GM23338 (cell line): ENCODE measurements around the gene EFHC2. TPM values are rescaled to one million over a fixed set of nuclear protein-coding genes. Genes with fewer than 3 reads are reported as not detected.

Experiments used
- ATAC-seq: fragments of 200-7000 bp; cut with Tn5 transposase; 3 replicates; pipeline ENCODE4 v1.9.1; 2020
- DNase-seq: peaks from one replicate; pipeline ENCODE4 v3.0.0-alpha.2; 2015; ENCODE audit warnings: low spot score
- H2AFZ ChIP-seq: fragments of 200-600 bp; sonication (generic); 2 replicates; pipeline ENCODE4 v1.8.0; 2016; ENCODE audit warnings: antibody characterized with exemption, mild to moderate bottlenecking, moderate library complexity
- H3F3A ChIP-seq: fragments of 200-600 bp; sonication (generic); replicated peaks from 2 replicates; pipeline ENCODE4 v1.8.0; 2017; ENCODE audit warnings: antibody characterized with exemption, mixed run types, low read depth
- H3K27ac ChIP-seq: fragments of 200-600 bp; sonication (generic); 2 replicates; pipeline ENCODE4 v1.6.1; 2016; ENCODE audit warnings: low read depth
- H3K27me3 ChIP-seq: fragments of 200-600 bp; sonication (generic); 2 replicates; pipeline ENCODE4 v1.8.0; 2016; ENCODE audit warnings: mild to moderate bottlenecking, mixed run types, moderate library complexity; ENCODE audit not compliant: insufficient read depth
- H3K36me3 ChIP-seq: fragments of 200-600 bp; sonication (generic); 2 replicates; pipeline ENCODE4 v1.8.0; 2016; ENCODE audit warnings: mild to moderate bottlenecking; ENCODE audit not compliant: insufficient read depth
- H3K4me1 ChIP-seq: fragments of 200-600 bp; sonication (generic); 2 replicates; pipeline ENCODE4 v1.8.0; 2016; ENCODE audit warnings: mild to moderate bottlenecking, moderate library complexity; ENCODE audit not compliant: insufficient read depth
- H3K4me2 ChIP-seq: fragments of 200-600 bp; sonication (generic); 2 replicates; pipeline ENCODE4 v1.7.1; 2017; ENCODE audit warnings: mixed run types
- H3K4me3 ChIP-seq: fragments of 200-600 bp; sonication (generic); 2 replicates; pipeline ENCODE4 v1.6.1; 2016; ENCODE audit warnings: mixed run types
- H3K79me2 ChIP-seq: fragments of 200-600 bp; sonication (generic); replicated peaks from 2 replicates; pipeline ENCODE4 v1.8.0; 2017; ENCODE audit warnings: mild to moderate bottlenecking; ENCODE audit not compliant: insufficient read depth
- H3K9me2 ChIP-seq: fragments of 200-600 bp; sonication (generic); 2 replicates; pipeline ENCODE4 v1.8.0; 2017; ENCODE audit not compliant: insufficient read depth
- H4K20me1 ChIP-seq: fragments of 200-600 bp; sonication (generic); replicated peaks from 2 replicates; pipeline ENCODE4 v1.8.0; 2017; ENCODE audit warnings: mild to moderate bottlenecking; ENCODE audit not compliant: insufficient read depth
- H3K27ac Mint-ChIP-seq: 2 replicates; pipeline ENCODE4 v1.8.0; 2020; ENCODE audit warnings: inconsistent platforms, mild to moderate bottlenecking, moderate library complexity, mixed read lengths
- H3K27me3 Mint-ChIP-seq: 3 replicates; pipeline ENCODE4 v1.8.0; 2022; ENCODE audit warnings: low read depth, mild to moderate bottlenecking, moderate library complexity, mixed read lengths, inconsistent platforms; ENCODE audit not compliant: insufficient read depth, poor library complexity
- H3K36me3 Mint-ChIP-seq: 3 replicates; pipeline ENCODE4 v1.8.0; 2021; ENCODE audit warnings: low read depth, mild to moderate bottlenecking, inconsistent platforms, moderate library complexity, mixed read lengths
- H3K4me1 Mint-ChIP-seq: 3 replicates; pipeline ENCODE4 v1.8.0; 2020; ENCODE audit warnings: mild to moderate bottlenecking, inconsistent platforms, mixed read lengths
- H3K4me3 Mint-ChIP-seq: 3 replicates; pipeline ENCODE4 v1.8.0; 2021; ENCODE audit warnings: moderate library complexity, mild to moderate bottlenecking, inconsistent platforms, mixed read lengths
- H3K9me3 Mint-ChIP-seq: 3 replicates; pipeline ENCODE4 v1.8.0; 2020; ENCODE audit warnings: moderate library complexity, mild to moderate bottlenecking, inconsistent platforms, mixed read lengths
- CREB1 ChIP-seq: fragments of 250-450 bp; sonication (Bioruptor Pico); IDR thresholded peaks from 2 replicates; pipeline ENCODE4 v1.5.0; 2020; ENCODE audit warnings: low read depth, mild to moderate bottlenecking, moderate library complexity
- CTCF ChIP-seq, 2 experiments: fragments of 200-600 bp in 1 of 2; sonication (generic) in 1 of 2; conservative IDR thresholded peaks; 2 replicates each; pipeline versions ENCODE4 v1.5.1 to v1.6.1; 2016 to 2017; ENCODE audit warnings: antibody characterized with exemption in 2 of 2, low read depth in 2 of 2, mild to moderate bottlenecking in 2 of 2, moderate library complexity in 1 of 2
- EZH2phosphoT487 ChIP-seq: fragments of 200-600 bp; sonication (generic); IDR thresholded peaks from one replicate; pipeline ENCODE4 v1.8.1; 2018; ENCODE audit warnings: antibody characterized with exemption; ENCODE audit not compliant: unreplicated experiment
- JUNB ChIP-seq: IDR thresholded peaks from one replicate; pipeline ENCODE4 v1.6.1; 2016; ENCODE audit warnings: antibody characterized with exemption; ENCODE audit not compliant: unreplicated experiment
- NANOG ChIP-seq: IDR thresholded peaks from 2 replicates; pipeline ENCODE4 v1.6.1; 2016; ENCODE audit warnings: antibody characterized with exemption, borderline replicate concordance
- POLR2AphosphoS5 ChIP-seq: IDR thresholded peaks from 2 replicates; pipeline ENCODE4 v1.6.1; 2016; ENCODE audit warnings: antibody characterized with exemption, low read depth
- STAT1 ChIP-seq: IDR thresholded peaks from one replicate; pipeline ENCODE4 v1.6.1; 2016; ENCODE audit warnings: antibody characterized with exemption; ENCODE audit not compliant: unreplicated experiment
- ZNF114 ChIP-seq: fragments of 250-450 bp; sonication (Bioruptor Pico); IDR thresholded peaks from 2 replicates; pipeline ENCODE4 v1.5.0; 2020; ENCODE audit warnings: mild to moderate bottlenecking, moderate library complexity
- polyA plus RNA-seq: library from polyadenylated mRNA; unstranded; fragments of >200 nt; fragmentation: Nextera tagmentation; extraction: Ambion mirVana; gene quantifications from 2 replicates; pipeline ENCODE4 v1.2.1, GENCODE V29; 2016
- total RNA-seq: library from RNA; depleted of rRNA; stranded (reverse); fragments of >200 nt; shearing (Covaris generic); gene quantifications from 2 replicates; pipeline ENCODE4 v1.2.3, GENCODE V29; 2014
- TF ChIP-seq, protein P1 (sequence below): IDR thresholded peaks from 2 replicates; pipeline ENCODE4 v1.6.1; 2016; ENCODE audit warnings: antibody characterized with exemption
- TF ChIP-seq, protein P2 (sequence below): IDR thresholded peaks from one replicate; pipeline ENCODE4 v1.6.1; 2018; ENCODE audit warnings: antibody characterized with exemption; ENCODE audit not compliant: unreplicated experiment
- TF ChIP-seq, protein P3 (sequence below): fragments of 250-450 bp; sonication (Bioruptor Pico); IDR thresholded peaks from 2 replicates; pipeline ENCODE4 v1.5.0; 2020; ENCODE audit warnings: mild to moderate bottlenecking, moderate library complexity

Gene EFHC2
- total and polyA plus RNA-seq, 2 experiments from 2014 or later, result 3.1 to 3.2 TPM

GRCh38 chrX:44113337-44113736 lies 230.1 kb downstream of the EFHC2 start:
- no peaks in the 10 kb centered on the region for H3K4me1 Mint-ChIP-seq
- H3K36me3 Mint-ChIP-seq, result no peaks in the 10 kb centered on the region
- H3K27ac ChIP-seq, result no peak overlapping the region
- TF ChIP-seq CREB1 (CRISPR knock-in tag), result no peak
- TF ChIP-seq JUNB, result no peak
- no peak for TF ChIP-seq CTCF (conservative IDR thresholded peaks at IDR 0.05; ENCODE audit: low read depth in 2 of 2)
- TF ChIP-seq ZNF114 (CRISPR knock-in tag), result no peak
- no peak for TF ChIP-seq POLR2AphosphoS5
- TF ChIP-seq EZH2phosphoT487, result no peak
- TF ChIP-seq, protein P1, sequence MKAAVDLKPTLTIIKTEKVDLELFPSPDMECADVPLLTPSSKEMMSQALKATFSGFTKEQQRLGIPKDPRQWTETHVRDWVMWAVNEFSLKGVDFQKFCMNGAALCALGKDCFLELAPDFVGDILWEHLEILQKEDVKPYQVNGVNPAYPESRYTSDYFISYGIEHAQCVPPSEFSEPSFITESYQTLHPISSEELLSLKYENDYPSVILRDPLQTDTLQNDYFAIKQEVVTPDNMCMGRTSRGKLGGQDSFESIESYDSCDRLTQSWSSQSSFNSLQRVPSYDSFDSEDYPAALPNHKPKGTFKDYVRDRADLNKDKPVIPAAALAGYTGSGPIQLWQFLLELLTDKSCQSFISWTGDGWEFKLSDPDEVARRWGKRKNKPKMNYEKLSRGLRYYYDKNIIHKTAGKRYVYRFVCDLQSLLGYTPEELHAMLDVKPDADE, result no peak
- TF ChIP-seq, protein P2, sequence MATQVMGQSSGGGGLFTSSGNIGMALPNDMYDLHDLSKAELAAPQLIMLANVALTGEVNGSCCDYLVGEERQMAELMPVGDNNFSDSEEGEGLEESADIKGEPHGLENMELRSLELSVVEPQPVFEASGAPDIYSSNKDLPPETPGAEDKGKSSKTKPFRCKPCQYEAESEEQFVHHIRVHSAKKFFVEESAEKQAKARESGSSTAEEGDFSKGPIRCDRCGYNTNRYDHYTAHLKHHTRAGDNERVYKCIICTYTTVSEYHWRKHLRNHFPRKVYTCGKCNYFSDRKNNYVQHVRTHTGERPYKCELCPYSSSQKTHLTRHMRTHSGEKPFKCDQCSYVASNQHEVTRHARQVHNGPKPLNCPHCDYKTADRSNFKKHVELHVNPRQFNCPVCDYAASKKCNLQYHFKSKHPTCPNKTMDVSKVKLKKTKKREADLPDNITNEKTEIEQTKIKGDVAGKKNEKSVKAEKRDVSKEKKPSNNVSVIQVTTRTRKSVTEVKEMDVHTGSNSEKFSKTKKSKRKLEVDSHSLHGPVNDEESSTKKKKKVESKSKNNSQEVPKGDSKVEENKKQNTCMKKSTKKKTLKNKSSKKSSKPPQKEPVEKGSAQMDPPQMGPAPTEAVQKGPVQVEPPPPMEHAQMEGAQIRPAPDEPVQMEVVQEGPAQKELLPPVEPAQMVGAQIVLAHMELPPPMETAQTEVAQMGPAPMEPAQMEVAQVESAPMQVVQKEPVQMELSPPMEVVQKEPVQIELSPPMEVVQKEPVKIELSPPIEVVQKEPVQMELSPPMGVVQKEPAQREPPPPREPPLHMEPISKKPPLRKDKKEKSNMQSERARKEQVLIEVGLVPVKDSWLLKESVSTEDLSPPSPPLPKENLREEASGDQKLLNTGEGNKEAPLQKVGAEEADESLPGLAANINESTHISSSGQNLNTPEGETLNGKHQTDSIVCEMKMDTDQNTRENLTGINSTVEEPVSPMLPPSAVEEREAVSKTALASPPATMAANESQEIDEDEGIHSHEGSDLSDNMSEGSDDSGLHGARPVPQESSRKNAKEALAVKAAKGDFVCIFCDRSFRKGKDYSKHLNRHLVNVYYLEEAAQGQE, result no peak
- no peak for TF ChIP-seq STAT1
- TF ChIP-seq NANOG, result no peak
- TF ChIP-seq, protein P3, sequence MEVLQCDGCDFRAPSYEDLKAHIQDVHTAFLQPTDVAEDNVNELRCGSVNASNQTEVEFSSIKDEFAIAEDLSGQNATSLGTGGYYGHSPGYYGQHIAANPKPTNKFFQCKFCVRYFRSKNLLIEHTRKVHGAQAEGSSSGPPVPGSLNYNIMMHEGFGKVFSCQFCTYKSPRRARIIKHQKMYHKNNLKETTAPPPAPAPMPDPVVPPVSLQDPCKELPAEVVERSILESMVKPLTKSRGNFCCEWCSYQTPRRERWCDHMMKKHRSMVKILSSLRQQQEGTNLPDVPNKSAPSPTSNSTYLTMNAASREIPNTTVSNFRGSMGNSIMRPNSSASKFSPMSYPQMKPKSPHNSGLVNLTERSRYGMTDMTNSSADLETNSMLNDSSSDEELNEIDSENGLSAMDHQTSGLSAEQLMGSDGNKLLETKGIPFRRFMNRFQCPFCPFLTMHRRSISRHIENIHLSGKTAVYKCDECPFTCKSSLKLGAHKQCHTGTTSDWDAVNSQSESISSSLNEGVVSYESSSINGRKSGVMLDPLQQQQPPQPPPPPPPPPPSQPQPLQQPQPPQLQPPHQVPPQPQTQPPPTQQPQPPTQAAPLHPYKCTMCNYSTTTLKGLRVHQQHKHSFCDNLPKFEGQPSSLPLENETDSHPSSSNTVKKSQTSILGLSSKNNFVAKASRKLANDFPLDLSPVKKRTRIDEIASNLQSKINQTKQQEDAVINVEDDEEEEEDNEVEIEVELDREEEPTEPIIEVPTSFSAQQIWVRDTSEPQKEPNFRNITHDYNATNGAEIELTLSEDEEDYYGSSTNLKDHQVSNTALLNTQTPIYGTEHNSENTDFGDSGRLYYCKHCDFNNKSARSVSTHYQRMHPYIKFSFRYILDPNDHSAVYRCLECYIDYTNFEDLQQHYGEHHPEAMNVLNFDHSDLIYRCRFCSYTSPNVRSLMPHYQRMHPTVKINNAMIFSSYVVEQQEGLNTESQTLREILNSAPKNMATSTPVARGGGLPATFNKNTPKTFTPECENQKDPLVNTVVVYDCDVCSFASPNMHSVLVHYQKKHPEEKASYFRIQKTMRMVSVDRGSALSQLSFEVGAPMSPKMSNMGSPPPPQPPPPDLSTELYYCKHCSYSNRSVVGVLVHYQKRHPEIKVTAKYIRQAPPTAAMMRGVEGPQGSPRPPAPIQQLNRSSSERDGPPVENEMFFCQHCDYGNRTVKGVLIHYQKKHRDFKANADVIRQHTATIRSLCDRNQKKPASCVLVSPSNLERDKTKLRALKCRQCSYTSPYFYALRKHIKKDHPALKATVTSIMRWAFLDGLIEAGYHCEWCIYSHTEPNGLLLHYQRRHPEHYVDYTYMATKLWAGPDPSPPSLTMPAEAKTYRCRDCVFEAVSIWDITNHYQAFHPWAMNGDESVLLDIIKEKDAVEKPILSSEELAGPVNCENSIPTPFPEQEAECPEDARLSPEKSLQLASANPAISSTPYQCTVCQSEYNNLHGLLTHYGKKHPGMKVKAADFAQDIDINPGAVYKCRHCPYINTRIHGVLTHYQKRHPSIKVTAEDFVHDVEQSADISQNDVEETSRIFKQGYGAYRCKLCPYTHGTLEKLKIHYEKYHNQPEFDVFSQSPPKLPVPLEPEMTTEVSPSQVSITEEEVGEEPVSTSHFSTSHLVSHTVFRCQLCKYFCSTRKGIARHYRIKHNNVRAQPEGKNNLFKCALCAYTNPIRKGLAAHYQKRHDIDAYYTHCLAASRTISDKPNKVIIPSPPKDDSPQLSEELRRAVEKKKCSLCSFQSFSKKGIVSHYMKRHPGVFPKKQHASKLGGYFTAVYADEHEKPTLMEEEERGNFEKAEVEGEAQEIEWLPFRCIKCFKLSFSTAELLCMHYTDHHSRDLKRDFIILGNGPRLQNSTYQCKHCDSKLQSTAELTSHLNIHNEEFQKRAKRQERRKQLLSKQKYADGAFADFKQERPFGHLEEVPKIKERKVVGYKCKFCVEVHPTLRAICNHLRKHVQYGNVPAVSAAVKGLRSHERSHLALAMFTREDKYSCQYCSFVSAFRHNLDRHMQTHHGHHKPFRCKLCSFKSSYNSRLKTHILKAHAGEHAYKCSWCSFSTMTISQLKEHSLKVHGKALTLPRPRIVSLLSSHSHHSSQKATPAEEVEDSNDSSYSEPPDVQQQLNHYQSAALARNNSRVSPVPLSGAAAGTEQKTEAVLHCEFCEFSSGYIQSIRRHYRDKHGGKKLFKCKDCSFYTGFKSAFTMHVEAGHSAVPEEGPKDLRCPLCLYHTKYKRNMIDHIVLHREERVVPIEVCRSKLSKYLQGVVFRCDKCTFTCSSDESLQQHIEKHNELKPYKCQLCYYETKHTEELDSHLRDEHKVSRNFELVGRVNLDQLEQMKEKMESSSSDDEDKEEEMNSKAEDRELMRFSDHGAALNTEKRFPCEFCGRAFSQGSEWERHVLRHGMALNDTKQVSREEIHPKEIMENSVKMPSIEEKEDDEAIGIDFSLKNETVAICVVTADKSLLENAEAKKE (CRISPR knock-in tag), result no peak
- H3K27me3 ChIP-seq, result no peaks in the 10 kb centered on the region
- DNase-seq (no peak), ATAC-seq (no peak)
- H3F3A ChIP-seq, result no peaks in the 10 kb centered on the region
- H3K27ac Mint-ChIP-seq, result no peak overlapping the region
- no peaks in the 10 kb centered on the region for H3K79me2 ChIP-seq
- H3K36me3 ChIP-seq, result no peaks in the 10 kb centered on the region
- no peak overlapping the region for H2AFZ ChIP-seq
- H3K4me3 ChIP-seq, result no peak overlapping the region
- H4K20me1 ChIP-seq, result no peaks in the 10 kb centered on the region
- H3K27me3 Mint-ChIP-seq, result no peaks in the 10 kb centered on the region
- no peak overlapping the region for H3K4me3 Mint-ChIP-seq
- H3K4me1 ChIP-seq, result no peaks in the 10 kb centered on the region
- no peaks in the 10 kb centered on the region for H3K9me3 Mint-ChIP-seq
- H3K9me2 ChIP-seq, result no peaks in the 10 kb centered on the region
- H3K4me2 ChIP-seq, result no peak overlapping the region
